Measurements from ENCODE around the gene KCNH2.

- TF ChIP-seq CTCF (IDR thresholded peaks at IDR 0.05) (no peak), EZH2 (IDR thresholded peaks at IDR 0.05; ENCODE audit: borderline replicate concordance, insufficient read depth, low read depth, low read length, poor library complexity, severe bottlenecking) (no peak)
Measured at GRCh38 chr7:150949971-150950491, 28.1 kb downstream of the KCNH2 start.
